Stimulated activated naive CD8-positive, alpha-beta T cell treated with anti-CD3 and anti-CD28 coated beads, Interleukin-15, Interleukin-2, amounts not matched to agents 100 U/mL and 50 U/mL, for 24 hours (primary cell): ENCODE data around the gene DMAC2.
"Not testable (repeated sequence)": the region's sequence is repeated elsewhere in the genome, so short reads cannot be mapped to it uniquely, and the experiment has no call there.

ENCODE experiments used
- ATAC-seq: fragments of 150-1000 bp; cut with Tn5 transposase; one replicate; pipeline ENCODE4 v1.10.0; 2021
- DNase-seq: peaks from one replicate; pipeline ENCODE4 v3.0.0; 2021

Gene DMAC2

DNA sequence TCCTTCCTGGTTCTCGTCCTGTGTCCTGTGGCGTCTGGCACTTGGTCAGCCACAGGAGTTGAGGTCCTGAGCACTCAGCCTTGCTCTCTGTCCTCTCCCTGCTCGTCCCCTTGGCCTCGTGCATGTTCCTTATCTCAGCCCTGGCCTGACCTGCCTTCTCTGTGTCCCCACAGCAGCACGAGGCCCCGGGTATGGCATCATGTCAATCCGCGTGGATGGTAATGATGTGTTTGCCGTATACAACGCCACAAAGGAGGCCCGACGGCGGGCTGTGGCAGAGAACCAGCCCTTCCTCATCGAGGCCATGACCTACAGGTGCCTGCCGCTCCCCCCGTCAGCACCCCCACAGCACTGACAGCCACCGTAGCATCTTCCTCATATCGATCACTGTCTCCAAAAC, 17.3 kb downstream of the DMAC2 start:
- DNase-seq (no peak), ATAC-seq (no peak)

DNA sequence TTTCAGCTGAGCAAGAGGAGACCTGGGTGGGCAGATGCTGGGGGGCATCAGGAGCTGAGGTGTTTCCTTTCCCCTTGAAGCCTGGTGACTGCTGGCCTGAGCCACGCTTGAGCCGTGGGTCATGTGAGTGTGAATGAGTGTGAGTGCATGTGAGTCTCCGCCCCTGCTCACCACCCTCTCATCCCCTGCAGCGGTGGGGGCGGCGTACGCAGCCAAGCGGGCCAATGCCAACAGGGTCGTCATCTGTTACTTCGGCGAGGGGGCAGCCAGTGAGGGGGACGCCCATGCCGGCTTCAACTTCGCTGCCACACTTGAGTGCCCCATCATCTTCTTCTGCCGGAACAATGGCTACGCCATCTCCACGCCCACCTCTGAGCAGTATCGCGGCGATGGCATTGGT, 17.7 kb downstream of the DMAC2 start:
- DNase-seq (no peak), ATAC-seq (no peak)

DNA sequence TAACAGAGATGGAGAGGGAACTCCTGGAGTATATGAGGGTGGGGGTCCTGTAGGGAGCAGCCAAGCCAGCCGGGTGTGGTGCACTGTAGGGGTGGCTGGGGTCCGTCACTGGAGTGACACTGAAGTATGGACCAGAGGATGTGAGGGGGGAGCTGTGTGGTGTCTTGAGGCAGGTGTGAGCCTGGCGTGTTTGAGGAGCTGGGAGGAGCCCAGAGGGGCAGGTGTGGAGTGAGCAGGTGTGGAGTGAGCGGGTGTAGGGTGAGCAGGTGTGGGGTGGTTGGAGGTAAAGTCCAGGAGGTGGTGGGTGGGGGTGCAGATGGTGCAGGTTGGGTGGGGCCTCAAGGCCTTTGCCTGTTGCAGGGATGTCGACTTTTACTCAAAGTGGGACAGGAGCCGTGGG, 18.4 kb downstream of the DMAC2 start:
- no peak for DNase-seq

DNA sequence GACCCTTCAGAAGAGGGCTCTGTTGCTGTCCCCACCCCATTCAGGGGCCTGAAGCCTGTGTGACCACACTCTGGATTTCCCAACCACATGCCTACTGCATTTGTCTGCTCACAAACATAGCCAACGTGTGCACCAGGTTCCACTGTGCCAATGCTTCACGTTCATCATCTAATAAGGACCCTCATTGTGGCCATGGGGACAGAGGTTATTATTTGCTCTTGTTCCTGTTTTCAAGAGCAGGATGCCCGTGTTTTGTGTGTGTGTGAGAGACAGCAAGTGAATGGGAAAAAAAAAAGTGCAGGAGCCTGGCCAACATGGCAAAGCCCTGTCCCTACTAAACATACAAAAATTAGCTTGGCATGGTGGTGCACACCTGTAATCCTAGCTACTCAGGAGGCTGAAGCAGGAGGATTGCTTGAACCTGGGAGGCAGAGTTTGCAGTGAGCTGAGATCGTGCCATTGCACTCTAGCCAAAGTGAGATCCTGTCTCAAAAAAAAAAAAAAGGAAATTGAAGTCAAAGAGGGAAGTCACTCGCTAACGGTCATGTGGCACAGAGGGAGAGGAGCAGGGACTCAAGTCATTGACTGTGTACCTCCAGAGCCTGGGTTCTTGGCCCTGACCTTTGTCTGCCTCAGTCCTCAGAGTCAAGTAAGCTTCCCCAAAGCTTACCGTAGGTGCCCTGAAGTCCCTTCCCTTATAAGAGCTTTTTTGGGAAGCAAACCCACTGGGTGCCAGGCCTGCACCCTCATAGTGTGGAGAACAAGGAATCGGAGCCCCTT, 19.4 kb downstream of the DMAC2 start:
- ATAC-seq (no peak), DNase-seq (no peak)

More for the DNA sequence above, 18.4 kb downstream of the DMAC2 start:
- no peak for ATAC-seq

DNA sequence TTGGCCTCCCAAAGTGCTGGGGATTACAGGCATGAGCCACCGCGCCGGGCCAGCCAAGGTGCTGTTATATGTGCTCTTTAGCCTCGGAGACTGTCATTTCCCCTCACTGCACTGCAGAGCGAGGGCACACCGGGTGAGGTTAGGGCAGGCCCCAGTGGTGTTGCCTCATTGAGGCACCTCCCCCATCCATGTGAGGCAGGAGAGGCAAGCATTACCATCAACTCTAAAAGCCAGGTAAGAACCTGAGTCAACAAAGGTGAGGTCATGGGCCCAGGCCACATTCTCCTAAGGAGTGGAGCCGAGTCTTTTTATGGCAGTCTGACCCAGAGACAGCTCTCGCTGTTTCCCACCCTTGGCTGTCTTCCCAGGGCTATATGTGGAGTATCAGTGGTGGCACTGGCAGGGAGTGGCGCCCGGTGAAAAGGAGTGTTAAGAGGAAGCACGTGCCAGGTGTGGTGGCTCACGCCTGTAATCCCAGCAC, 23.5 kb downstream of the DMAC2 start:
- ATAC-seq (no peak), DNase-seq (no peak)

DNA sequence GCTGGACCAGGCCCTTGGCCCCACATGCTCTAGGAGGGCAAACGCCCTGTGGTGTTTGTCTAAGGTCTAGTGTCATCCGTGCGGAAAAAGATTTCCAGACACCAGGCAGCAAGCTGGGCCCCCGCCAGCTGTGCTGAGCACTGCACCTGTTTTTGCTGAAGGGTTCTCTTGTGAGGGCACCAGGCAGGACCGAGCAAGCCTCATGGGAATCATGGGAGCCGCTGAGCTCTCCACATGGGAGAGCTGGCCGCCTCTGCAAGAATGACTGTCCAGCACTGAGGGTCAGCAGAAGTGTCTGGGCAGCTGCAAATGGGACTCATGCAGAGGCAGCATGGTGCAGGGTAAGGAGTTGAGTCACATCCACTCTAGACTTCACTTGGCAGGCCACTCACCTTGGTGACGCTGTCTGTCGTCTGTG, 24.5 kb downstream of the DMAC2 start:
- no peak for DNase-seq
- no peak for ATAC-seq

DNA sequence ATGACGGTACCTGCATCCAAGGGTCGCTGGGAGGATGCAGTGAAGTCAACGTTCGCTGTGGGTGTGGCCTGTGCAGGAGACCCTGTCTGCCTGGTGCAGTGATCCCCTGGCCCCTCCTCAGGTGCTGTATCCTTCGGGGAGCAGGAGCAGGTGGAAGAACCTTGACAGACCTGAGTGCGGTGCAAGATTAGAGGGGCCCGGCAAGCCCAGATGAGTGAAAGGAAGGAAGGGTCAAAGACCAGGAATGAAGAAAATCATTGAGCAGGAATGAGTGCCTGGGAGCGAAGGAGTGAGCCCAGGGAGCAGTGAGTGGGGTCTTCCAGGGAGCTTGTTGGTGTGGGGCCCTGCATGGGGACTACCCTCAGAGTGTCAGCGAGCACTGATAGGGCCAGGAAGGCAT, 25.3 kb downstream of the DMAC2 start:
- DNase-seq (no peak), ATAC-seq (no peak)

DNA sequence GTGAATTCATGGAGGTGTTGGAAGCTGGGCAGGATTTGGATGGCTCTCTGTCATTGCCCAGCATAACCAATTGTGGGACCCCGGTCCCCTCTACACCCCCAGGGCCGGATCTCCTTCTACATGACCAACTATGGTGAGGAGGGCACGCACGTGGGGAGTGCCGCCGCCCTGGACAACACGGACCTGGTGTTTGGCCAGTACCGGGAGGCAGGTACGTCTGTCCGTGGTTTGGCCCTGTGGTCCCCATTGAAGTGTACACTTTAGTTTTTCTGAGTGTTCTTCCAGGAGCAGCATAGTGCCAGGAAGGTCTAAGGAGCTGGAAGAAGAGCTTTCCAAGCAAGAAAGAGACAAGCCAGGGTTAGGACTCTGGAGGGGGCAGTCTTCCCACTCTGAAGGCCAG, 25.8 kb downstream of the DMAC2 start:
- DNase-seq (no peak), ATAC-seq (no peak)

DNA sequence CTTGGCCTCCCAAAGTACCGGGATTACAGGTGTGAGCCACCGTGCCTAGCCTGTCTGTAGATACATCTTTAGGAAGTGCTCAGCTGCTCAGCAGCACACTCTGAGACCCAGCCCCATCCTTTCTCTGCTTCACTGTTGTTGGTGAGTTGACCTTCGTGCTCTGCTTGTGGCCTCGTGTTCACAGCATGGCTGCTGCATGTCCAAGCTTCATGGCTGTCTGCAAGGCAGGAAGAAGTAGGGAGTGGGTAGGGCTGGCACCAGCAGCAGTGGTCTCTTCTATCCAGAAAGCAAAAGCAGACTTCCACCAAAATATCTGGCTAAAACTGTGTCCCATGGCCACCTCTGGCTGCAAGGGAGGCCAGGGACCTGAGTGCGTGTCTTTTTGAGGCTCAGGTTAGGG, 26.8 kb downstream of the DMAC2 start:
- DNase-seq (no peak), ATAC-seq (no peak)

DNA sequence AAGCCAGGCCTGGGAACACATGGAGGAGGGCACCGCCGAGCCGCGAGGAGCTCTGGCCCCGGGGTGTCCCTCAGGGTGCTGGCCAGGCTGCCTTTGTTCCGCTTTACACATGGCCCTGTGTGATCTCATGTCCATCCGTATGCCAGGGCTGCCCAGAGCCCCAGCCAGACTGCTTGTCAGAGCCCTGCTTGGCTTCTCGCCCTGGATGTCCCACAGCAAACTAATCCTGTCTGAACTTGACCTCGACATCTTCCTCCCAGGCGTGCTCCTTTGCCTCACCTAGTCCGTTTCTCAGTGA, 27.8 kb downstream of the DMAC2 start:
- ATAC-seq (no peak), DNase-seq (no peak)

DNA sequence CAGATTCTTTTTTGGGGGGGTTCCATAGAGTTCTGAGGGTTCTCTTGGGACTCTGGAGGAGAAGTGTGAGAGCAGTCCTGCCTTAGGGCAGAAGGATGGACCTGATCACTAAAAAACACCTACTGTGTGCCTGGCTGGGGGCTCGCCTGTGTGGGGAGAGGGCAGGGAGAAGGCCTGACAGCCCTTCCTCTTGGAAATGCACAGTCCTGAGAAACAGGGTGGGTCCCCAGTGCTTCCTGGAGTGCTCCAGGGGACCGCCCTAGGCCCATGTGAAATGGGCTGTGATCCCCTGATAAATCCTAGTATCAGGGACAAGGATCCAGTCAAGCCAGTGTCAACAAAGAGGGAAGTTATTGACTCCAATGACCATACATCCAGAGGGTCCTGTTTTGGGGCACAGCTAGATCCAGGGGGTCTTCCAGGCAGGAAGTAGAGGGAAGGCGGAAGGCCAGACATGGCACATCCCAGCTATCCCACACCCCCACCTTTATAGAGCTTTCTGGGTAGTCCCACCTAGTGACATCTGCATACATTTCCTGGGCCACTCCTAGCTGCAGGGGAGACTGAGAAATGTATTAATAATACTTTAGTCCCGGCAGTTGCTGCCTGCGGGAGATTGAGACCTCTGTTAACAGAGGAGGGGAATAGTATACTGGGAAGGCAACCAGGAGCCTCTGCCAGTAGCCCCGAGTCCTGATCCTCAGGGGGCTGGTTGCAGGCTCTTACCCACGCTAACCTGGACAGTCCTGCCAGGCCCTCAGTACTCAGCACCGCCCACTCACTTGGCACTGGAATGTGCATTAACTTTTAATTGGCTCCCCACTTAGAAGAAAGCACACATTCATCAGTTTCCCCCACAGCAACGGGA, 28.4 kb downstream of the DMAC2 start:
- no peak for ATAC-seq
- DNase-seq = no peak

DNA sequence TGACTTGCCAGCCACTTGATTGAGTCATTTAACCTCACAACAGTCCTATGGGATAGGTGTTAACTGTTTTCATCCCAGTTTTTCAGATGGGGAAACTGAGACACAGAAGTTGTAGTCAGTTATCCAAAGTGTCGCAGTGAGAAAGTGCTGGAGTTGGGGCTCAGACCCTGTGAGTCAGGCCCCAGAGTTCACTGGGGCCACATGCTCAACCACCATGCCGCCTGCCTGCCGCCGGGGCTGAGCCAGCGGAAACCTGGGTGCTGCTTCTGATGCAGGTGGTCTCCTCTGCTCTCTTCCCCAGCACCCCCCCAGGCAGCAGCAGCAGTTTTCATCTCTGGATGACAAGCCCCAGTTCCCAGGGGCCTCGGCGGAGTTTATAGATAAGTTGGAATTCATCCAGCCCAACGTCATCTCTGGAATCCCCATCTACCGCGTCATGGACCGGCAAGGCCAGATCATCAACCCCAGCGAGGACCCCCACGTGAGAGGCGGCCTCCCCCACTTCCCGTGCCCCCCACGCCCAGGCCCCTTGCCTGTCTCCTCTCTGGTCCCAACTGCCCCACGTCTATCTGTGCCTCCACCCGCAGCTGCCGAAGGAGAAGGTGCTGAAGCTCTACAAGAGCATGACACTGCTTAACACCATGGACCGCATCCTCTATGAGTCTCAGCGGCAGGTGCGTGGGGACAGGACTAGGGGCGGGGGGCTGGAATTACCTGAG, 29.2 kb downstream of the DMAC2 start:
- DNase-seq (no peak), ATAC-seq (peak; percentile 25)

DNA sequence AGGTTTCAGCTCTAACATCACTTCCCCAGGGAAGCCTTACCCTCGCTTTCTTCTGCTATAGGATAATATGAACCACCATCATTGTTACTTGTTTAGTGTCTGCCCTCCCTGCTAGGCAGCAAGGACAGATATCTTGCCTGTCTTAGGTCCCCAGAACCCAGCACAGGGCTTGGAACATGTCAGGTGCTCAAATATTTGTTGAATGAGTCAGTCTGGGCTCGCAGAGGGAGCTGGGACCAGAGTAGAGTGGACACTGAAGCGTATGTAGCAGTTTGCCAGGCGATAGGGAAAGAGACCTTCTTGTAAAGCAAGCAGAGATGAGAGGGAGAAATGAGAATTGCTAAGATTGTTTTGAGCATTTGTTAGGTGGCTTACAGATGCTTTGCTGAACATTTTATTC, 30.4 kb downstream of the DMAC2 start:
- no peak for DNase-seq
- ATAC-seq = no peak

DNA sequence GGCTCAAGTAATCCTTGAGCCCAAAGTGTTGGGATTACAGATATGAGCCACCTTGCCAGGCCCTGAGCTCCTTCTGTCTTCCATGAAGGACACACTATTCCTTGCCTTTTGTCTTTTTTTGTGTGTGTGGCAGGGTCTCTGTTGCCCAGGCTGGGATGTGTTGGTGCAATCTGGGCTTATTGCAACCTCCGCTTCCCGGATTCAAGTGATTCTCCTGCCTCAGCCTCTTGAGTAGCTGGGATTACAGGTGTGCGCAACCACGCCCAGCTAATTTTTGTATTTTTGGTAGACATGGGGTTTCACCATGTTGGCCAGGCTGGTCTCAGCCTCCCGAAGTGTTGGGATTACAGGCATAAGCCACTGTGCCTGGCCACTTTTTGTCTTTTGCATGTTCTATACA, 30.9 kb downstream of the DMAC2 start:
- DNase-seq, ATAC-seq: not testable (repeated sequence)

DNA sequence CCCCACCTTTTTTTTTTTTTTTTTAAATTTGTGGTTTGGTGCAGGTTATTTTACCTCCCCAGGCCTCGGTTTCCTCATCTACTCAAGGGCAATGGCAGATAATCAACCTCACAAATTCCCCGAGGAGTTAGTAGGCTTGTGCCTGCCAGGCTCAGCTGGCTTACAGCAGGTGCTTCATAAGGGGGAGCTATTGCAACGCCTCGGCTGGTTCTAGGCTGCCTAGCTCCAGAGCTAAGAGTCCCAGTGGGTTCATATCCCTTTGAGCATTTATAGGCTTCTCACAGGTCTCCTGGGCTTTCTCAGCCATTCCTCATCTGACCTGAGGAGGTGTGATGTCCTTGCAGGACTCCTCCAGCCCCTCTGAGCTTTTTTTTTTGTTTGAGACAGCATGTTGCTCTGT, 31.5 kb downstream of the DMAC2 start:
- no peak for ATAC-seq
- DNase-seq = no peak

DNA sequence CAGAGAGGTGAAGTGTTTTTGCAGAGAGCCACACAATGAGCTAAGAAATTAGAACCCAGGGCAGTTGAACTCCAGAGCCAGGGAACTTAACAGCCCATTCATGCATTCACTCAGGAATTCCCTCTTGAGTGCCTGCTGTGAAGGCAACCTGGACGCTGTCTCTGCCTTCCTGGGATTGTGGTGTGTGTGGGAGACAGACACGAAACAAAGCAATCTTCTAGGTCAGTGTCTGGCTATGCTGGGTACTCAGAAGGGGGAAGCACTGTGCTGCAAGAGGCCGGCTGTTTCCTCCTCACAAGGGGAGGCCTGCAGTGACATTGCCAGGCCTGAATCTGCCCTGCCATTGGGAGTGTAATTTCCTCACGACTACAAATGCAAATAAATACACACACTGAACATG, 32.4 kb downstream of the DMAC2 start:
- no peak for DNase-seq

DNA sequence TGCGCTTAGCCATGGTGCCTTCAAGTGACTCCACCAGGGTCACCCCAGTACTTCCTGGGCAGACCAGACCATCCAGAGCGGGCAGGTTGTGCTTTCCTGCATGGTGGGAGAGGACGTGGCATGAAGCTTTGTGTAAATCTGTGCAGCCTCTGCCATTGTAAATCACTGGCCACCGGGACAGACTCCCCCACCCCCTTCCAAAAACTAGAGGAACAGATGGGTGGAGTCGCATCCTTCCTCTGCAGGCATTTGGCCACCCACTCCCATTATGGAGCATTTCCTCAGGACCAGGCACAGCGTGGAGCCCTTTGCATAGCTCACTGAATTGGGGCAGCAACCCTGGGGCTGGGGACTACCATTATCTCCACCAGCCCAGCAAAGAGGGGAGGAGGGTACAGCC, 33.9 kb downstream of the DMAC2 start:
- ATAC-seq = no peak

More for the DNA sequence above, 32.4 kb downstream of the DMAC2 start:
- no peak for ATAC-seq

DNA sequence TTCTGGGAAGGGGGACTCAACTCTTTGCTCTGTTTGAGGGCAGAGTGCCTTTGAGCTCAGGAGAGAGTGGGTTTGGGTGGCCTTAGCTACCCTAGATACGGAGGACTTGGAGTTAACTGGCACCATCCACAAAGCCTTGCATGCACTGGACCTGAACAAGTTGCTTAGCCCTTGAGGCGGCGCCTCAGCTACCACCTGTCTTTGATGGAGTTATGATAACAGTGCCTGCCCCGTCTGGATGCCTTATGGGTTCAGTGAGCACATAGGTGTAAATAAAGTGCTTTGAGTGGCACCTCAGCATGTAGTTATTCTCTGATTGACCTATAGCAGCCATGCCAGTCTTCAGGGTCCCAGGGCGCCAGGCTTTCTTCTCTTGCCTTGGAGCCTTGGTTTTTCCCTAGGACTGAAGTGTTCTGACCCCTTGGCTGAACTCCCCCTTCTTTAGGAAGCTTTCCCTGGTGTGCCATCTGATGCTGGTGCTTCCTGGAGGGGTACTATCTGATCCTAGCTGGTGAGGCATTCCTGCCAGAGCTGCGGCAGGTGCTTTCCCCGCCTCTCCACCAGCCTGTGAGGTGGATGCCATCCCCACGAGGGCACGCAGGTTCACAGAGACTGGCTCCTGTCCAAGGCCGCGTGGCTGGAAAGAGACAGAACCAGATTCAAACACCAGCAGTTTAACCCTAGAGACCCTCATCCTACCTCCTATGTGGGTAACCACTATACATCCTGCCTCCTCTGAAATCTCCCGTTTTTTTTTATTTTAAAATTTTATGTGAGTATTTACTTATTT, 36.3 kb downstream of the DMAC2 start:
- DNase-seq (no peak), ATAC-seq (no peak)

More for the DNA sequence above, 33.9 kb downstream of the DMAC2 start:
- no peak for DNase-seq

DNA sequence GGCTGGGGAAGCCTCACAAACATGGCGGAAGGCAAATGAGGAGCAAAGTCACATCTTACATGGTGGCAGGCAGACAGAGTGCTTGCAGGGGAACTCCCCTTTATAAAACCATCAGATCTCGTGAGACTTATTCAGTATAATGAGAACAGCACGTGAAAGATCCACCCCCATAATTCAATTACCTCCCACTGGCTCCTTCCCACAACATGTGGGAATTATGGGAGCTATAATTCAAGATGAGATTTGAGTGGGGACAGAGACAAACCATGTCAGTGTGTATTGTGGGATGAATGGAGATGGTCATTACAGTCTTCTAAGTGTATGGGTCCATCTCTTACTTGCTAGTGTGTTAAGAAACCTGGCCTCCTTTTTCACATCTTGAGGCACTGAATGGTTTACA, 37.7 kb downstream of the DMAC2 start:
- DNase-seq = no peak
- ATAC-seq = no peak

DNA sequence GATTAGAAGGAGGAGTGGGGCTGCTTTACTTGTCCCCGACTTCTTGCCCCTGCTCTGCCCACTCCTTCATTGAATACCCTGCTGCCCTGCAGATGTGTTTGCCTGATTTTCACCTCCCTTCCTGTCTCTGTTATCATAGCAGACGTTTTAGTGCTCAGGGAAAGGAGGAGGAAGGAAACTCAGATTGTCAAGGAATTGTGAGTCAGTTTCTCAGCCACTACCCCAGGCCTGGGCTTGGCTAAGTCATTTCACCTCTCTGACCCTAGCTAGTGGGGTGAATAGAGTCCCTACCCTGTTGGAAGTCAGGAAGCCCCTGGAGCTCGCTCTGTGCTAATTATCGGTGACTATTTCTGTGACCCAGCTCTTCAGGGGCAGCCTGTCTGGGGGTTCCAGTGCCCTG, 38.2 kb downstream of the DMAC2 start:
- DNase-seq = no peak
- no peak for ATAC-seq

DNA sequence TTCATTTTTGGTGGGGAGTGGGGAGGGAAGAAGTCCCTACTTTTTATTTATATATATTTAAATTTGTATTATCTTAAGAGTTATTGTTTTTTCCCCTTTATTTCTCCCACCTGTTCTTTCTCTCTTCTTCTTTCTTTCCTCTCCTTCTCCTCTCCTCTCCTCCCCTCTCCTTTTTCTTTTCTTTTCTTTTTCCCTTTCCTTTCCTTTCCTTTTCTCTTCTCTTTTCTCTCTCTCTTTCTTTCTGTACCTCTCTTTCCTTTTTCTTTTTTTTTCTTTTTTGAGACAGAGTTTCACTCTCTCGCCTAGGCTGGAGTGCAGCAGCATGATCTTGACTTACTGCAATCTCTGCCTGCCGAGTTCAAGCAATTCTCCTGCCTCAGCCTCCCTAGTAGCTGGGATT, 40.2 kb downstream of the DMAC2 start:
- ATAC-seq = no peak
- DNase-seq = no peak

DNA sequence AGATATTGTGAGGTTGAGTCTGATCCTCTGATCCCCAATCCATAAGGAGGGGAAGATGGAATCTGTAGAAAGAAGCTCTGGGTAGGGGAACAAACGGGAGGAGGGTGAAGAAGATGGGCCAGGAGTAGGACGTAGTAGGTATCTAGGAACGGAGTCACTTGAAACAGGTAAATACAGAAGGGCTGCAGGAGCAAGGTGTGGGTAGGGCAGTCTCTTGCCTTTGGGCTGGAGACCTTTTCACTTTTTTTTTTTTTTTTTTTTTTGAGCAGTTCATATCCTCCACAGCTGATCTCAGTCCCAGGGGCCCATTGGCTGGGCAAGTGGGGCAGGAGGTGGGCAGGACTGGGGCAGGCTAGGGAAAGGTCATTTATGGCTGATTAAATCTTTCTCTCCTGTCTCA, 40.6 kb downstream of the DMAC2 start:
- ATAC-seq = no peak
- no peak for DNase-seq
